ENCODE results near the gene NACAD. TPM values are rescaled to one million over a fixed set of nuclear protein-coding genes. Genes with fewer than 3 reads are reported as not detected.

The NACAD gene
- polyA plus RNA-seq, 2 of the 4 experiments (the other 2 are of a cell fraction) = 0.03 to 0.43 TPM

DNA sequence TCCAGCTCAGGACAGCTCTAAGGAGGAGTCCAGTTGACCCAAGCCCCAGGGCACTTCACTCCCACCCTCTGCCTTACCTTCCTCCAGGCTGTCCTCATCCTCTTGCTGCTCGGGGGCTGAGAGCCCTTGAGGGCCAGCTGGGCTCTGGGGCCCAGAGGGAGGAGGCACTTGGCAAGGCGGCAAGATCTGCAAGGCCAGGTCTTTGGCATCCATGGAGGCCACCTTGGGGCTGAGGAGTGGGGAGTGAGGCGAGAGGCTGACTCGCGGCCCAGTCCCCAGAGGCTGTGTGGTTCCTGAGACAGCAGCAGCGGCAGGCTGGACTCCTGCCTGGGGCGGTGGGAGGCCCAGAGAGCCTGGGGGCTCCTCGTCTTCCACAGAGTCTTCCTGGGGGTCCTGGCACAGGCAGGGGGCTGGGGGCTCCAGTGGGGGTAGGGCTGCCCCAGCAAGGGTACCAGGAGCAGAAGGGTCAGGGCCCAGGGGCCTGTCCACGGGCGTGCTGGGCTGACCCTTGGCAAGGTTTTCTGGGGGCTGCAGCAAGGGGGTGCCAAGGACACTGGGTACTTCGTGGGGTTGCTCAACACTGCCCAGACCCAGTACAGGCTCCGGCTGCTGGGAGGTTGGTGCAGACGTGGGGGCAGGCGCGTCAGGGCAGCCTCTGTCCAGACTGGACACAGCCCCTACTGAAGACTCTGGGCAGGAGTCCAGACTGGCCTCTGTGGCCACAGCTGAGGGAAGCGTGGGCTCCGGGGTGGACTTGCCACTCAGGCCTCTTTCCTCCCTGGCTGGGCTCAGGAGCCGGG is 6.5 kb downstream of the NACAD start:
- ChIA-PET CTCF (interaction anchor here (1.0 kb wide), 1 partner anchor 20 kb away, joined by 3 read pairs; no protein-coding TSS in a partner anchor), POLR2A (no interaction called here)
- TF ChIP-seq HOXA7 (CRISPR knock-in tag; IDR thresholded peaks at IDR 0.05) (no peak), TFCP2L1 (CRISPR knock-in tag; IDR thresholded peaks at IDR 0.05) (no peak), HDAC2 (IDR thresholded peaks at IDR 0.05) (no peak), EHMT2 (IDR thresholded peaks at IDR 0.05; ENCODE audit: low read depth) (no peak)
- TF ChIP-seq, protein P1, sequence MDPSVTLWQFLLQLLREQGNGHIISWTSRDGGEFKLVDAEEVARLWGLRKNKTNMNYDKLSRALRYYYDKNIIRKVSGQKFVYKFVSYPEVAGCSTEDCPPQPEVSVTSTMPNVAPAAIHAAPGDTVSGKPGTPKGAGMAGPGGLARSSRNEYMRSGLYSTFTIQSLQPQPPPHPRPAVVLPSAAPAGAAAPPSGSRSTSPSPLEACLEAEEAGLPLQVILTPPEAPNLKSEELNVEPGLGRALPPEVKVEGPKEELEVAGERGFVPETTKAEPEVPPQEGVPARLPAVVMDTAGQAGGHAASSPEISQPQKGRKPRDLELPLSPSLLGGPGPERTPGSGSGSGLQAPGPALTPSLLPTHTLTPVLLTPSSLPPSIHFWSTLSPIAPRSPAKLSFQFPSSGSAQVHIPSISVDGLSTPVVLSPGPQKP (IDR thresholded peaks at IDR 0.05; ENCODE audit: low read depth, low read length) = no peak
- no peak overlapping the region for H3K4me3 ChIP-seq
- FAIRE-seq (no peak), DNase-seq (ENCODE audit: low read depth in 1 of 2, low spot score in 1 of 2) (no peak), ATAC-seq (peak; percentile 2 to 13; a peak in 3 of 6 replicates)
- H3K4me2 ChIP-seq = no peak overlapping the region
- no peak overlapping the region for H3K27ac ChIP-seq
- H3K4me1 ChIP-seq = no peaks in the 10 kb centered on the region
- WGBS (ENCODE audit: missing lambda C conversion rate) = 90% methylated on average over 13 of the region's 18 CpGs
- H3K9me3 ChIP-seq = no peaks in the 10 kb centered on the region

DNA sequence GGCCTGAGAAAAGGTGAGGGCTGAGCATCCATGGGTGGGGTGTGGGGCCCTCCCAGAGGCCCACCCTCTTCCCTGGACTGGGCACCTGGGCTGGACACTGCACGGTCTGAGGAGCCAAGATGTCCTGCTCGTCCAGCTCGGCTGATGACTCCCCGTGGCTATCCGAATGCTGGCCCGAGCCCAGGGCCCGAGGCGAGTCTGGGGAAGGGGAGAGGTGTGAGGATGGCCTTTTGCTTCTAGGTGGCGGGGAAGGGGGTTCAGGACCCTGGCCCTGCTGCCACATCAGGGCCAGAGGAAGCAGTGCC is 7.1 kb downstream of the NACAD start:
- ChIA-PET POLR2A (no interaction called here), CTCF (interaction anchor here (1.0 kb wide), 1 partner anchor 20 kb away, joined by 3 read pairs; no protein-coding TSS in a partner anchor)
- DNase-seq (ENCODE audit: low read depth in 1 of 2, low spot score in 1 of 2) (no peak), ATAC-seq (no peak; a peak in 2 of 6 replicates), FAIRE-seq (no peak)
- TF ChIP-seq KDM5A (IDR thresholded peaks at IDR 0.05) (no peak), RFX5 (IDR thresholded peaks at IDR 0.05) (no peak)
- H3K4me2 ChIP-seq = no peak overlapping the region
- WGBS (ENCODE audit: missing lambda C conversion rate) = 91% methylated on average over 7 of the region's 9 CpGs
- no peaks in the 10 kb centered on the region for H3K9me3 ChIP-seq
- no peak overlapping the region for H3K4me3 ChIP-seq
- H3K27ac ChIP-seq = no peak overlapping the region
- no peaks in the 10 kb centered on the region for H3K4me1 ChIP-seq

DNA sequence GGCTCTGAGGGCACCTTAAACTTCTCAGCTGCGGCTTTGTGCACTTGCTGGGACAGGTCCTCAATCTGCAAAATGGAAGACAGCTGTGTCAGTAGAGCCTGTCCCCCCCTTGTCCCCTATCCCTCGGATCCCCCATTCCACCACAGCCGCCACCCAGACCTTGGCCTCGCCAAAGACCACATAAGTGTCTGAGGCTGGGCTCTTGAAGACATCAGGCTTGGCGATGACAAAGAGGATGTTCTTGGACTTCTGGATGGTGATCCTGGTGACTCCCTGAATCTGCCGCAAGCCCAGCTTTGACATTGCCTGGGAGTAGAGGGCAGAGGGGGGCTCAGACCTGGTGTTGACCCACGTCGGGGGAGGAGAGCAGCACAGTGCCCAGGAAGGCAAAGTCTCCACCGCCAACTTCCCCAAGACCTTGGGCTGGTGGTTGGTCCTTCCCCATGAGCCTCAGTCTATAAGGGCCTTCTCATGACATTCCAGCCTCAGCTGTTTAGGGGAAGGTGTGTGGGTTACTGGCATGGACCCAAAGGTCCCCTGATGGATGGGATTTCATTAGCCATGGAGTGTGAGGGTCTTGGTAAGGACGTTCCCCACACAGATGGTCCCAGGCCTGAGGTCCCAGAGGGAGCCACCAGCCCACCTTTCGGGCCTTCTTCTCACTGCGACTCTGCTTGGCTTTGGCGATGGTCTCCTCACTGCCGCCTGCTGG is 7.7 kb downstream of the NACAD start:
- Histone ChIP-seq H3K27ac (no peak overlapping the region), H3K4me1 (no peaks in the 10 kb centered on the region), H3K9me3 (no peaks in the 10 kb centered on the region), H3K4me3 (no peak overlapping the region), H3K4me2 (no peak overlapping the region)
- no peak for FAIRE-seq
- DNase-seq (ENCODE audit: low read depth in 1 of 2, low spot score in 1 of 2) = no peak
- POLR2A ChIA-PET = interaction anchor here (0.5 kb wide), 1 partner anchor 34 kb away, joined by 4 read pairs; no protein-coding TSS in a partner anchor
- peak in 1 of 2 experiments; percentile 11; a peak in 2 of 6 replicates for ATAC-seq
- 86% methylated on average over 14 of the region's 14 CpGs for WGBS (ENCODE audit: missing lambda C conversion rate)
- no peak for TF ChIP-seq TP53 (CRISPR knock-in tag; IDR thresholded peaks at IDR 0.05)
- TF ChIP-seq RNF2 (IDR thresholded peaks at IDR 0.05; ENCODE audit: borderline replicate concordance, low read depth) = no peak
- no peak for TF ChIP-seq ZSCAN20 (CRISPR knock-in tag; IDR thresholded peaks at IDR 0.05)
- TF ChIP-seq KDM1A (IDR thresholded peaks at IDR 0.05; ENCODE audit: low read depth) = no peak
- no peak for TF ChIP-seq MYC (IDR thresholded peaks at IDR 0.05; ENCODE audit: borderline replicate concordance, low read length)
- CTCF ChIA-PET = interaction anchor here (1.0 kb wide), 1 partner anchor 21 kb away, joined by 3 read pairs; no protein-coding TSS in a partner anchor

- peak; percentile 21 to 36; a peak in 4 of 6 replicates for ATAC-seq
Measured at GRCh38 chr7:45080265-45080957, 8.4 kb downstream of the NACAD start.

More at GRCh38 chr7:45080265-45080957, 8.4 kb downstream of the NACAD start:
- Histone ChIP-seq H3K4me1 (no peaks in the 10 kb centered on the region), H3K27ac (no peak overlapping the region), H3K4me3 (no peak overlapping the region), H3K4me2 (no peak overlapping the region), H3K9me3 (no peaks in the 10 kb centered on the region)
- POLR2A ChIA-PET = interaction anchor here (0.5 kb wide), 1 partner anchor 35 kb away, joined by 4 read pairs; no protein-coding TSS in a partner anchor
- peak in 1 of 2 experiments; percentile 37 for DNase-seq (ENCODE audit: low read depth in 1 of 2, low spot score in 1 of 2)
- TF ChIP-seq ESRRA (IDR thresholded peaks at IDR 0.05; ENCODE audit: borderline replicate concordance, low read length) = no peak
- no peak for TF ChIP-seq HDAC2 (IDR thresholded peaks at IDR 0.05)
- TF ChIP-seq HOXA7 (CRISPR knock-in tag; IDR thresholded peaks at IDR 0.05) = no peak
- no peak for TF ChIP-seq NPAS2 (CRISPR knock-in tag; IDR thresholded peaks at IDR 0.05; ENCODE audit: borderline replicate concordance)
- TF ChIP-seq ATOH8 (CRISPR knock-in tag; IDR thresholded peaks at IDR 0.05; ENCODE audit: low read depth) = no peak
- TF ChIP-seq, protein P2, sequence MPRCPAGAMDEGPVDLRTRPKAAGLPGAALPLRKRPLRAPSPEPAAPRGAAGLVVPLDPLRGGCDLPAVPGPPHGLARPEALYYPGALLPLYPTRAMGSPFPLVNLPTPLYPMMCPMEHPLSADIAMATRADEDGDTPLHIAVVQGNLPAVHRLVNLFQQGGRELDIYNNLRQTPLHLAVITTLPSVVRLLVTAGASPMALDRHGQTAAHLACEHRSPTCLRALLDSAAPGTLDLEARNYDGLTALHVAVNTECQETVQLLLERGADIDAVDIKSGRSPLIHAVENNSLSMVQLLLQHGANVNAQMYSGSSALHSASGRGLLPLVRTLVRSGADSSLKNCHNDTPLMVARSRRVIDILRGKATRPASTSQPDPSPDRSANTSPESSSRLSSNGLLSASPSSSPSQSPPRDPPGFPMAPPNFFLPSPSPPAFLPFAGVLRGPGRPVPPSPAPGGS (IDR thresholded peaks at IDR 0.05) = no peak
- no peak for TF ChIP-seq RNF2 (IDR thresholded peaks at IDR 0.05; ENCODE audit: borderline replicate concordance, low read depth)
- no peak for FAIRE-seq
- CTCF ChIA-PET = interaction anchor here (0.6 kb wide), 1 partner anchor 91 kb away, joined by 3 read pairs; no protein-coding TSS in a partner anchor
- WGBS (ENCODE audit: missing lambda C conversion rate) = 74% methylated on average over 16 of the region's 17 CpGs
